ENCODE data around the gene VARS1.

DNA sequence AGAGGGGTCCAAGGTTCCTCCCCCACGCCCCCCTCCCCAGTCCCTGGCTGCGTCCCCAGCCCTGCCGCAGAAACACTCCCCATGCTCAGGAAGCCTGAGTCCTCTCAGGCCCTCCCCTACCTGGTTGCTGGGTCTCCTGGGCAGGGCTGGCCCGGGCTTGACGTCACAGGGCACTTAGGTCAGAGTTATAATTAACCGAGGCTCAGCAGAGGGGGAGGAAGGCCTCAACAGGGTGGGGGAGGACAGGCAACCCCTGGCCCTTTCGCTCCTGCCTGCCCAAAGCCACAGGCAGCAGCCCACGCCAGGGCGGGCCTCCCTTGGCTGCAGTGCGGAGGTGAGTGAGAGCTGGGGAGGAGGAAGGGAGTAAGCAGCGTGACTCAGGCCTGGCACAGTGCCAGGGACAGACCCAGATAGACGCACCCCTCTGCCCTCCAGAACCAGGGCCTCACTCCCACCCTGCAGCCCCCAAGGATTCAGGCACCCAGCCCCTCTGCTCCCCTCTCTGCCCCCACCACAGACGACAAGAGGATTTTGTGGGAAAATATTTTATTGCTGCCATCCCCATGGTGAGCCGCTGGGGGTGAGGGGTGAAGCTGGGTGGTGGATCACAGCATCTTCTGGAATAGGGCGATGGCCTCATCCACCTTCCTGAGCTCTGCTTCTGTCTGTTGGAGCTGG is 18.4 kb downstream of the VARS1 start, which contains the start of gene VWA7:
- TF ChIP-seq EZH2phosphoT487 (IDR thresholded peaks at IDR 0.05; ENCODE audit: borderline replicate concordance, low read length): no peak
- TF ChIP-seq, protein P1, sequence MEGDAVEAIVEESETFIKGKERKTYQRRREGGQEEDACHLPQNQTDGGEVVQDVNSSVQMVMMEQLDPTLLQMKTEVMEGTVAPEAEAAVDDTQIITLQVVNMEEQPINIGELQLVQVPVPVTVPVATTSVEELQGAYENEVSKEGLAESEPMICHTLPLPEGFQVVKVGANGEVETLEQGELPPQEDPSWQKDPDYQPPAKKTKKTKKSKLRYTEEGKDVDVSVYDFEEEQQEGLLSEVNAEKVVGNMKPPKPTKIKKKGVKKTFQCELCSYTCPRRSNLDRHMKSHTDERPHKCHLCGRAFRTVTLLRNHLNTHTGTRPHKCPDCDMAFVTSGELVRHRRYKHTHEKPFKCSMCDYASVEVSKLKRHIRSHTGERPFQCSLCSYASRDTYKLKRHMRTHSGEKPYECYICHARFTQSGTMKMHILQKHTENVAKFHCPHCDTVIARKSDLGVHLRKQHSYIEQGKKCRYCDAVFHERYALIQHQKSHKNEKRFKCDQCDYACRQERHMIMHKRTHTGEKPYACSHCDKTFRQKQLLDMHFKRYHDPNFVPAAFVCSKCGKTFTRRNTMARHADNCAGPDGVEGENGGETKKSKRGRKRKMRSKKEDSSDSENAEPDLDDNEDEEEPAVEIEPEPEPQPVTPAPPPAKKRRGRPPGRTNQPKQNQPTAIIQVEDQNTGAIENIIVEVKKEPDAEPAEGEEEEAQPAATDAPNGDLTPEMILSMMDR (IDR thresholded peaks at IDR 0.05; ENCODE audit: low read depth, low read length, poor library complexity, severe bottlenecking): no peak

Measured in DOHH2 (cell line).